ELR (cell line): ENCODE results near the gene NR1H3.

Experiments
- DNase-seq: peaks from one replicate; pipeline ENCODE4 v3.0.0-alpha.2; 2015; ENCODE audit warnings: low read depth

NR1H3 gene

DNA sequence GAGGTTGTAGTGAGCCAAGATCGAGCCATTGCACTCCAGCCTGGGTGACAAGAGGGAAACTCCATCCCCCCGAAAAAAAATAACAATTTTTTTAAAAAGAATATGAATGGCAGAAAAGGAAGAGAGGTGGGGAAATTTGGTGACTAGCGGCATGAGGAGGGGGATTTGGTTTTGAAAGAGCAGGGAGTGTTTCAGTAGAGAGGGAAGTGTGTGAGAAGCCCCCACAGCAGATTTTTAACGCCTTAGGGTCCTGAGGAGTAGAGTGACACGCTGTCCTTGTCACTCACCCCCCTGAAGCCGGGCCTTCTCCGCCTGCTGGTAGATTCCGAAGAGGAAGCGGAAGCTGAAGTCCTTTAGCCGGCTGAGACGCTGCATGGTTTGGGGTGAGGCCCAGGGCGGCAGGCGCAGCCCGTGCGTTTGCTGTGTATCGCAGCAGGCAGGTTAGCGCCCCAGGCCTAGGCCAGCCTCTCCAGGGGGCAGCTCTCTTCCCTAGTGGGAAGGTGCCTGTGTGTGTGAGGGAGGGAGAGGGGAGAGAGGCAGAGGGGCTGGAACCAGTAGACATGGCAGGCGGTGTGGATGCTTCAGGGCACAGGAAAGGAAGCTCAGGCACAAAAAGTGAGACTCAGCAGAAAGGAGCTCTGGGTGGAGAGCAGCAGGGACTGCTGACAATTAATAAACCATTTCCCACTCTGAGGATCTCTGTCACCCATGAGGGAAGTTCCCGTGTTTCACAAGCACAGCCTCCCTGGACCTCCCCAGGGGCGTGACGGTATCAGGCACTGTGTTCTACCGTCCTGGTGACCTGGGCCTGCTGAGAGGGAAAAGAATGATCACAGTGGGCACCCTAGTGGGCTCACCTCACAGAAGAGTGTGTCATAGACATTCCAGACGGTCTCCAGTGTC lies 13.1 kb upstream of the NR1H3 start:
- no peak for DNase-seq

DNA sequence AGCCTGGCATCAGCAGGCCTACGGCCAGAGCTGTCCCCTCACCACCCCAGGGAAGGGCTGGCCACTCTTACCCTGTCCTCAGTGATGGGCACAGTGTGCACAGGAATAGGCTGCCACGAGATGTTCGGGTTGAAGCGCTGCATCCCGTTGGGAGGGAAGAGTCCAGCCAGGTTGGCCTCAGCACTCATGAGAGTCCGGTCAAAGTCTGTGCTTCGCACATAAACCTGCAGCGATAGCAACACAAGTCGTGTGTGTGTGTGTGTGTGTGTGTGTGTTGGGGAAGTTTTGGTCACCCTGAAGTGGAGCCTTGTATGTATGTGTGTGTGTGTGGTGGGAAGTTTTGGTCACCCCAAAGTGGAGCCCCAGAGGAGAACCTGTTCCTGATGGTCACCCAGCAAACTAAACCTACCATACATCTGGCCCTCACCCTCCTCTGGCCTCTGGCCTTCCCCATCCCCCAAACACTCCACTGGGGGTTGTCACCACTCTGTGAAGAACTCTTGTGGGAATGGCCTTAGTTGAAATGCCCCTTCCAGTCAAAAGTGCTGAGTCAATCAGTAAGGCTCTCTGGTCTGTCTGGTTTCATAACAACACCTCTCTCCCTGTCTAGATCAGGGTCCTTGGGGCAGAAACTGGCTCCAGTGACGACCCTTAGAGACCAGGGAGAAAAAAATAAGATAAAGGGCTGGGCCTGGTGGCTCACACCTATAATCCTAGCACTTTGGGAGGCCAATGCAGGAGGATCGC lies 12.0 kb upstream of the NR1H3 start:
- DNase-seq = no peak

DNA sequence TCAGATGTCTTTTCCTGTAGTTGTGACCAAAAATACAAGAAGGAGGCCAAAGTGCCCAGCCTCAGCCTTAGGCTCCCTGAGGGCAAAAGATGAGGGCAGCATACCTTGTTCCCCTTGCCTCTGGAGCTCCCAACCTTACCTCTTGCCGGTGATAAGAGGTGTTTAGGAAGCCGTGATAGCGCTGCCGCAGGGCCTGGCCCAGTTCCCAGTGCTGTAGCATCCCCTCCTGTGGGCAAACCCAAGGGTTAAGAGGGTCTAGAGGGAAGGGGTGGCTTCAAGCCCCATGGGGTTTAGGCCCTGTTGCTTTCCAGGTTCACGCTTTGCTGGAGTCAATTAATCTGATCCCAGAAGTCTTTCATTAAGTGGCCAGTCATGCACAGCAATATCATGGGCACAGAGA lies 10.3 kb upstream of the NR1H3 start:
- no peak for DNase-seq

DNA sequence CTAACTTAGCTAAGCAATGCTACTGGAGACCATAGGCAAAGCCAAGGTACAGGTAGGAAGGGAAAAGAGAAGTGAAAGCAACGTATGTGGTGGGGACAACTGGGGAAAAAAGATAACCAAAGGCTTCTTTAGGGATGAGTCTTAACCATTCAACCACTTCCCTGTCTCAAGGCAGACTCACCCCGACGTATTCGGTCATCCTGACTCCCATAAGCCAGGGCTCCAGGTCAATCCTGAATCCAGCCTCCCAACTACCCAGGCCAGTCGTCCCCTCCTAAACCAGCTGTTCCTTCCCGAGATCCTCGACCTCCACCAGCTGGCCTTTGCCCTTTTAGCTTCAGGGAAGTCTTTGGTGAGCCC lies 9.5 kb upstream of the NR1H3 start:
- DNase-seq = peak; percentile 61

DNA sequence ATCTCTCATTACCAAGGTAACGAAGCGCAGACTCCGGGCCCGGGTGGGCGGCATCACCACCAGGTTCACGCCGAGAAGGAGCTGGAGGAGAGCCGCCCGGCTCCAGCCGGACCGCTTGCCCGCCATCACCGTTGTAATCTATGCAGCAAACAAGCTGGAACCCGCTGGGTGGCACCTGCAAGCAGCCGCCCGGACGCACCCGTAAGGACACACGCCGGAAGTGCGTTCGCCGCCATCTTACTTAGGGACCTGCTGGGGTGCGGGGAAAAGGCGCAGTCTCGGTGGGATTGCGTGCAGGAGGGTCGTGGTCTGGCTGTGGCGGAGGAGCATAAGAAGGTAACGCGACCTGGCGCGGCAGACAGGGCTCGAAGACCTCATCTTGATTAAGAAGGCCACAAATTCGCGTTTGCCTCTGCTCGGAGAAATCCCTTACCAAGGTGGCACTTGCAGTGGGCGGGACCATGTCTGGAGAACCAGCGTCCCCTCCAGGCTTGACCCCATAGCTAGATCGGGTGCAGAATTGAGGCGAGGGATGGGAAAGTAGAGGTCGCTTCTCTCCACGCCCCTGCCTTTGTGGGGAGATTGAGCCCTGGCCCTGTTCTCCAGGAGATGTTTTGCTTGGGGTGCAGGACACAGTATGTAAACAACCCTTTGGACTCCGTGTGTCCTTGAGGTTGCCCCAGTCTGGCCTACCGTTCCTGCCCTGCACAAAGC lies 9.0 kb upstream of the NR1H3 start, which contains the start of gene ACP2:
TSS of gene ACP2 (minus strand) at position 151 of the 714 bp plus-strand sequence. CDS start at position 126, 25 bp downstream.
- peak; percentile 93 for DNase-seq

DNA sequence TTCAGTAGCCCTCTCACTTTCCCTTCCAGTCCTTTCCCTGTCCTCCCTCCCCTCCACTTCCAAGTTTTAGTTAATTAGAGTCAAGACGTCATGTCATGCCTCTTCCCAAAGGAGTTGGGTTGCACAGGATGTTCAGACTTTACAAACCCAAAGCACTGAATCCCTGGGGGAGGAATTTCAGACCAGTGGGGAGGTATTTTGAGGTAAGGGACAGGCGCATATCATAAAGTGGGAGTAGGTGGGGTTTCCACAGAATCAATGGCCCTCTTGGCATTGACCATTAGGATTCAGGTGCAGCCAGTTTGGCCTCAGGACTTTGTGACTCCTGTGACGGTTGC lies 8.4 kb upstream of the NR1H3 start:
- no peak for DNase-seq

DNA sequence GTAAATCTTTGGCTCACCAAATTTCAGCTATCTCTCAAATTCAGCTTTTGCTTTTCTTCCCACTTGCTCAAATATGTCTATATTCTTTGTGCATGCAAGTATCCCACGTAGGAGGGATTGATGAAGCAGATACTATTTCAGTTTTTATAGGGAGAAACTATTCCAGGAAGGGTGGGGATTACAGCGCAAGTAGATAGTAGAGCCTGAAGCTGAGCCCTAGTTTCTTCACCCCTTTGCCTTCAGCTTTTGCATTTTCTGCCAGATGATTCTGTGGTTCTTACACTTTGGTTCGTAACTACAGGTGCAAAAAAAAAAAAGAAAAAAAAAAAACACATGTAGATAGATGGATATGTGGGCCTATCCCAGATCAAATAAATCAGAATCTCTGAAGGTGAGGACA lies 6.0 kb upstream of the NR1H3 start:
- no peak for DNase-seq

DNA sequence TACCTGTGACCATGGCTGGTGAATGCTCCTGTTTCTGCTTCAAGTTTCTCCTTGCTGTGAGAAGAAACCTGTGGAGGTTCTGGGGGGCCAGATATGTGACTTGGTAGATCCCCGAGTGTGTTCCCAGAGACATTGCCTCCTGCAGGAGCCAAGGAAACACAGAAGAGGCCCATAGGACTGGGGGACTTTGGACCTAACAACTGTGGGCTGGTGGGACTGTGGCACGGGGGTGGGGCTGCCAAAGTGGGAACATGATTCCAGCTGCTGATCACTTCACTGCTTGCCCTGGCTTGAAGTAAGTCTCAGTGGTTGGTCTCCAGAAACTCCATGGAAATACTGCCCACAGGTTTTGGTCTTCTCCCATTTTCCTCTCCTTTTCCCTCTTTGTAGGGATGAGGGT lies 4.1 kb upstream of the NR1H3 start:
- DNase-seq = no peak

DNA sequence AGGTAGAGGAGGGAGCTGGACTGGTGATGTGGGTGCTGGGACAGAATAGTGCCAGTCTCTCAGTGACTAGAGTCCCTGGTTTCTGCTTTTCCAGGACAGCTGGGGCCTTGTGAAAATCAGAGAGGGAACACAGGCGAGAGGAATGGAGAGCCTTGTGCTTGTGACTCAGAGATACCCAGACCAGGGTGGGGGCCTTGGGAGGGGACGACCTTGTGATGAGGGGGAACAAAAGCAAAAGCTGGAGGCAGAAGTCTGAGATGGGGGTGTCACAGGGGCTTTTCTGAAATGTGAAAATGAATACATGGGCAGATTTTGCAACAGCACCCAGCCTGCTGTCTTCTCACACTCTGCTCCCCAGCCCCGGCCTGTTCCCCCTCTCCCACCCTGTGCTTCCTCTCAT lies 3.4 kb upstream of the NR1H3 start:
- DNase-seq = no peak

DNA sequence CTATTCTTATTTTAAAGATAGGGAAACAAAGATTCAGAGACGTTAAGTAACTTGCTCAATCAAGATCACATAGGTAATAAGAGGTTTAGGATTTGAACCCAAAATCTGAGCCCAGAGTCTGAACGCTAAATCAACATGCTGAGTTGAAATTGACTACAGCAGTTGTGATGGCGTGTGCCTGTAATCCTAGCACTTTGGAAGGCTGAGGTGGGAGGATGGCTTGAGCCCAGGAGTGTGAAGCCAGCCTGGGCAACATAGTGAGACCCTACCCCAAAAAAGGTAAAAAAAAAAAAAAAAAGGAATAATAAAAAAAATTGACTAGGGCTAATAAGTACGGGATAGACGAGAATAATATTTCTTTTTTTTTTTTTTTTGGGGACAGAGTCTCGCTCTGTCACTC lies 1.4 kb upstream of the NR1H3 start:
- DNase-seq = no peak

DNA sequence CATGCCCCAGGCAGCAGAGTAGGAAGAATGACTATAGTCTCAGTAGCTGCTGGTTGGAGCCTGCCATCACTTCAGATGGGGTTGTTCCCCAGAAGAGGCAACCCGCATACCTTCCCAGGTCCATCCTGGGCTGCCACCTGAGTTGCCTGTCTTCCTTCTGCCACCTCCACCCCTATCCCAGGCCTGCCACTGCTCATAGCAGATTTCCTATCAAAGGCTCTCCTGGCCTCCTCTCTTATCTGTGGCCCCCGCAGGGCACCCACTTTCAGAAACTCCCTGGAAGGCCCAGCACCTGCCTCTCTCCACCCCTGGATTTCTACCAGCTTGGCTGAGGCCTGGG lies 649 bp upstream of the NR1H3 start:
- no peak for DNase-seq

DNA sequence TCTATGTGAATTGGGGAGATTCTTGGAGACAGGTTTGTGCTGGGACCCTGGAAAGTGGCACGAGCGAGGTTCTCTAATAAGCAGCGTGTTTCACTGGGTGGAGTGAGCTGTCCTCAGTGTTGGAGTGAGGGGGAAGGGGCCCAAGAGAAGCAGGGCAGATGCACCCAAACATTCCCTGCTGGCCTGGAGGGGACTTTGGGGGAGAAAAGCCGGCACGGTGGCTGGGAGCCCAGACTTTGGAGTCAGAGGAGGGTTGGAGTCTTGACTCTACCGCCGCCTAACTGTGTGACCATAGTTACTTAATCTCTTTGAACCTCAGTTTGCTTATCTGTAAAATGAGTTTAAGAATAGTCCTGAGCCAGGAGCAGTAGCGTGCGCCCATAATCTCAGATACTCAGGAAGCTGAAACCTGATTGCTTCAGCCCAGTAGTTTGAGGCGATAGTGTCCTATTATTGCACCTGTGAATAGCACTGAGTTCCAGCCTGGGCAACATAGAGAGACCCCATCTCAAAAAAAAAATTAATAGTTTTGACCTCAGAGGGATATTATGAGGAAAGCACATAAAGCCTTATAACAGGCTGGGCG lies 614 bp downstream of the NR1H3 start:
- no peak for DNase-seq

DNA sequence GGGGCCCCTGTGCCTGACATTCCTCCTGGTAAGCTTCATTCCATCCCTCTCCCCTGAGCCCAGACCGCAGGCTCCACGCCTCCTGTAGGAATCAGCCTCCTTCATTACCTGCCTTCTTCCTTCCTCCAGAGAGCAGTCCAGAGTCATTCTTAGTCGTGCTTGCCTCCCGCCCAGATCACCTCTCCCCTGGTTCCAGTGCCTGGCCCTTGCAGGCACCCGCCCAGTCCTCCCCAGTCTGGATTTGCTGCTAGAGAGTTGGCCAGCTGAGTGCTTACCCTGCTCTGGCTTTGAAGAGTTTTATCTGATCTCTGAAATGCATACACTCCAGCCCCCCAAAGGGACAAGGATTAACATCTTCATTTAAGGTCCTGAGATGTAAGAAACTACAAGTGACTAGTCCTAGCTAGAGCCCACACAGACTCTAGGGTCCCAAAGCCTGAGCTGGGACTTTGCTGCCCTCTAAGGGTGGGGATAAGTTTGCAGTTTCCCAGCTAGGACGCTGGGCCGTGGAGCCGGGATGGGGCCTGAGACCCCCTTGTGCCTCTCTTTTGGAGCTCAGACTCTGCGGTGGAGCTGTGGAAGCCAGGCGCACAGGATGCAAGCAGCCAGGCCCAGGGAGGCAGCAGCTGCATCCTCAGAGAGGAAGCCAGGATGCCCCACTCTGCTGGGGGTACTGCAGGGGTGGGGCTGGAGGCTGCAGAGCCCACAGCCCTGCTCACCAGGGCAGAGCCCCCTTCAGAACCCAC lies 1.6 kb downstream of the NR1H3 start:
- DNase-seq = peak; percentile 50

DNA sequence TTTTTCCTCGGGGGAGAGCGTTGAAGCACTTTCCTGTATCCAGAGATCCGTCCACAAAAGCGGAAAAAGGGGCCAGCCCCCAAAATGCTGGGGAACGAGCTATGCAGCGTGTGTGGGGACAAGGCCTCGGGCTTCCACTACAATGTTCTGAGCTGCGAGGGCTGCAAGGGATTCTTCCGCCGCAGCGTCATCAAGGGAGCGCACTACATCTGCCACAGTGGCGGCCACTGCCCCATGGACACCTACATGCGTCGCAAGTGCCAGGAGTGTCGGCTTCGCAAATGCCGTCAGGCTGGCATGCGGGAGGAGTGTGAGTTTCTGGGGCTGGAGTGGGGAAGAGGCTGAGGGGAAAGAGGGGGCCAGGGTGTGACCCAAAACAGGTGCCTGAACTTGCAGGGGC lies 2.6 kb downstream of the NR1H3 start:
- no peak for DNase-seq

DNA sequence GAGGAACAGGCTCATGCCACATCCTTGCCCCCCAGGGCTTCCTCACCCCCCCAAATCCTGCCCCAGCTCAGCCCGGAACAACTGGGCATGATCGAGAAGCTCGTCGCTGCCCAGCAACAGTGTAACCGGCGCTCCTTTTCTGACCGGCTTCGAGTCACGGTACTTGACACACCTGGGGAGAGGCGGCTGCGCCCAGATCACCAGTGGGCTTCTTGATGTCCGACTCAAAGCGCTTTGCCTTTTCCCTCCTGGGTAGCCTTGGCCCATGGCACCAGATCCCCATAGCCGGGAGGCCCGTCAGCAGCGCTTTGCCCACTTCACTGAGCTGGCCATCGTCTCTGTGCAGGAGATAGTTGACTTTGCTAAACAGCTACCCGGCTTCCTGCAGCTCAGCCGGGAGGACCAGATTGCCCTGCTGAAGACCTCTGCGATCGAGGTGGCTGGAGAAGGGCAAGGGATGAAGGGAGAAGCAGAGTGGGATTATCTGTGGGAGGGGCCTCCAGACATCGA lies 3.5 kb downstream of the NR1H3 start:
- DNase-seq = no peak

DNA sequence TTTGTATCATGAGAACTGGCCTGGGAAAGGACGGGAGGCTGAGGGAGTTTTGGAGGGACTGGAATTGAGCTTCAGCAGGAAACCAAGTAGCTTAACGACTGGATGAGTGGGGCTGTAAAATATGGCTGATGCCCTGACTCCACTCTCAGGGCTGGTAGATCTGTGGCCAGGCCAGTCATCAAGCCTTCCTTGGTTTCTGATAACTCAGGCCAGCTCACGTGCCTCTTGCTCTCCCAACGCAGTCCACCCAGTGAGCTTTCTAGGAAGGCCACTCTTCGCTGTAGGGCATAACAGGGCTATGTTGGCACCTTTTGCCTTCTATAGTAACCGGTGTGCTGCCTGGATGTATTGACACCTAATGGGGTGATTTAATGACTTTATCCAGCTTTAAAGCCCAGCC lies 6.3 kb downstream of the NR1H3 start:
- no peak for DNase-seq

DNA sequence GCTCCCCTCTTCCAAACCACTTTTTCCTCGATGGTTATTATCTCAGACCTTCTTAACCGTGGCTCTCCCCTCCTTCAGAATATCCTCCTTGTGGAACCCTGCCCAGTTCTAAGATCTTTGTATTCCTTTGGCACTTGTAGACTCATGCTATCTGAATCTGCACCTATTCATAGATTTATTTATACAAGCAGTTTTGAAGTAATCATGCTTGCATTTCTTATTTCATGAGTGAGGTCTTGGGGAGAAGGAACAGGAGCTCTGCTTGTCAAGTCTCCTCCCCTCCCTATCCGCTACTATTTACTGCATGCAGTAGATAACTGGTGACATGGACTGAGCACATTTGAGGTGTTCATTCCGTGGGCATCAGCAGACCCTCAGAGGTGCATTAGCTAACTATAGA lies 6.7 kb downstream of the NR1H3 start:
- DNase-seq = peak; percentile 37

DNA sequence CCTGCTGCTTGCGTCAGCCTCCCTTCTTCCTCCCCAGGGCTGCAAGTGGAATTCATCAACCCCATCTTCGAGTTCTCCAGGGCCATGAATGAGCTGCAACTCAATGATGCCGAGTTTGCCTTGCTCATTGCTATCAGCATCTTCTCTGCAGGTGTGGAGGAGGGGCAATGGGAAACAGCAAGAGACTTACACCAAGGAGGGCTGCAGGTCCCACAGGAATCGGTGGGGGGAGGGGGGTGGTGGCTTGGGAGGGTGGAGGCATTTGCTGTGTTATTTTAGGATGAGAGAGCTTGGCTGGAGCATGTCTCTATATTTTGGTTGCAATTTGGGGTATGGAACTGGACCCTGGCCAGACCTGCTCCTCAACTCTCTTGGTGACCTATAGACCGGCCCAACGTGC lies 10.1 kb downstream of the NR1H3 start:
- DNase-seq = no peak

DNA sequence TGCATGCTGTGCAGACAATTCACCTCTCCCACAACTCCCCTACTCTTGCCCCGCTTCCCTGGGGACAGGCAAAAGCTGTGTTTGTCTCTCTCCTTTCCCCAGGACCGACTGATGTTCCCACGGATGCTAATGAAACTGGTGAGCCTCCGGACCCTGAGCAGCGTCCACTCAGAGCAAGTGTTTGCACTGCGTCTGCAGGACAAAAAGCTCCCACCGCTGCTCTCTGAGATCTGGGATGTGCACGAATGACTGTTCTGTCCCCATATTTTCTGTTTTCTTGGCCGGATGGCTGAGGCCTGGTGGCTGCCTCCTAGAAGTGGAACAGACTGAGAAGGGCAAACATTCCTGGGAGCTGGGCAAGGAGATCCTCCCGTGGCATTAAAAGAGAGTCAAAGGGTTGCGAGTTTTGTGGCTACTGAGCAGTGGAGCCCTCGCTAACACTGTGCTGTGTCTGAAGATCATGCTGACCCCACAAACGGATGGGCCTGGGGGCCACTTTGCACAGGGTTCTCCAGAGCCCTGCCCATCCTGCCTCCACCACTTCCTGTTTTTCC lies 10.7 kb downstream of the NR1H3 start:
- DNase-seq = no peak

DNA sequence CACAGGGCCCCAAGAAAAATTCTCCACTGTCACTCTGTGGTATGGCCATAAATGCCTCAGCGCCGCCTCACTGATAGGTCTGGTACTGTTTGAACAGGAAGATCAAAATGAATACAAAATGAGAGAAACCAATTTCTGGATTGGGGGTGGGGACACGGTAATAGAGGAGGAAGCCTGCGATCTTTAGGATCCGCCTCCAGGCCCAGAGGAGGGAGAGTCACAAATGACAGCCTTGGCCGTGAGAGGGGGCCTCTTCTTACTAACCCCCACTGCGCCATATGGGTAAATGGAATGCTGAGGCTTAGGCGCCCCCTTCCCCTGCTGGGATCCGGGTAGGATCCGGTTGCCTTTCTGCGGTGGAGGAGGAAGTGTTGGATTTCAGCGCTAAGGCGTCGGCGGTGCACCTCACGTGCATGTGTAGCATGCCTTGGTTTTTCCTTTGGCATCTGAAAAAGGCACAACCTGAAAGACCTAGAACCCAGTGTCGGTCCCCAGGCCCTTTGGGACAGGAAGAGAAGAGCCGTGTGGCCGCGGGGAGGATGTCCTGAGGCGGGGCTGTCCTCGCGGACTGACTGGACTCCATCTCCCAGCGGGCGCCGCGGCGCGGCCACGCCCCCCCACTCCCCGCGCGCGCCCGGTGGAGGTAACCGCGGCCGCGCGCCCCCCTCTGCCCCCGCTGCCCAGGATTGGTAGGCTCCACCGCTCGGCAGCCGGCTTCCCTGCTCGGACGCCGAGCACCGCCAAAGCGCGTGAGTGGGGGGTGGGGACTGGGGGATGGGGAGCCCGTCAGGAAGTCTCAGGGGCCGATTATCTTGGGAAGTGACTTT lies 11.4 kb downstream of the NR1H3 start:
- DNase-seq = peak; percentile 92
